Stimulated activated CD8-positive, alpha-beta memory T cell treated with anti-CD3 and anti-CD28 coated beads, Interleukin-12 subunit alpha, Interleukin-12 subunit beta, amount 100 ng/mL, for 4 hours (primary cell): ENCODE measurements around the gene ATP6AP2.
"Not testable (repeated sequence)": the region's sequence is repeated elsewhere in the genome, so short reads cannot be mapped to it uniquely, and the experiment has no call there.

Source experiments
- DNase-seq: peaks from one replicate; pipeline ENCODE4 v3.0.0-alpha.2; 2020; ENCODE audit warnings: low read depth

The ATP6AP2 gene

DNA sequence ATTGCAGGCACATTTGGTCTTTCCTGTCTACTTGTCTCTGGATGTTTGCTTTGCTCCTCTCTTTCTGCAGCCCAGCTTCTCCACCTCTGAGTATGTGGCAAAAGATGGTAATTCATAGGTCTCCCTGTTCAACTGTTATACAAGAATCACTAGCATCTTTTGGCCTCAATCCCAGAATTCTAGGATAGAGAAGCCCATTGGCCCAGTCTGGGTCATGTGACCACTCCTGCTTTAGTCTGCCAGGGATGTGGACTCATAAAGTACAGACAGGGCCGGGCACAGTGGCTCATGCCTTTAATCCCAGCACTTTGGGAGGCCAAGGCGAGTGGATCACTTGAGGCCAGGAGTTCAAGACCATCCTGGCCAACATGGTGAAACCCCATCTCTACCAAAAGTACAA, 5.4 kb upstream of the ATP6AP2 start:
- not testable (repeated sequence) for DNase-seq

- no peak for DNase-seq
Observed at GRCh38 chrX:40576291-40576690, 4.5 kb upstream of the ATP6AP2 start.

DNA sequence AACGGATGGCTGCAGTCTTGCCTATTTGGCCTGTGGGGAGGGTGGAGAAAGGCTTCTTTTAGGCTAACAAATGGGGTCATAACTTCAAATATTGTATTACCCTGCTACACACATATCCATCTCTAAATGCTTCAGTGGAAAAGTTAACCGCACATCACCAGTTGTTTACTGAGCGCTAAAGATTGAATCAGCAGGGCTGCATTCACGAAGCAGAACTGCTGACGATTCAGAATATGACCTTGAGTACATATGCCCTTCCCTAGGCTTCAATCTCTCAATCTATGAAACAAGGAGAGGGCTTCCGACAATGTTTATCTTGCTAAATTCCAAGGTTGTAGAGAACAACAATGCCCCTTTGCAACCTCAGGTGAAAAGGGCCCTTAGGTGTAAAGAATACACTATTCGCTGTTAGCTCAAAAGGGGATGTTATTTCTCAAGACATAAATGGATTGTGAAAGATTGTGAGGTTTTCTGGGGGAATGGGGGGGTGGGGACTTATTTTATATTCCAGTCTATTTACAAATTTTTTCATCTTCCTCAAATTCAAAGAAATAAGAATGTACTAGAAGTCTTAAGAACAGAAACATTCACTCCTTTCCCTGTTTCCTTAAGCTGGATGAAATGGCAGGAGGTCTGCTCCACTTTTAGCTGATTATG, 2.6 kb upstream of the ATP6AP2 start:
- no peak for DNase-seq

DNA sequence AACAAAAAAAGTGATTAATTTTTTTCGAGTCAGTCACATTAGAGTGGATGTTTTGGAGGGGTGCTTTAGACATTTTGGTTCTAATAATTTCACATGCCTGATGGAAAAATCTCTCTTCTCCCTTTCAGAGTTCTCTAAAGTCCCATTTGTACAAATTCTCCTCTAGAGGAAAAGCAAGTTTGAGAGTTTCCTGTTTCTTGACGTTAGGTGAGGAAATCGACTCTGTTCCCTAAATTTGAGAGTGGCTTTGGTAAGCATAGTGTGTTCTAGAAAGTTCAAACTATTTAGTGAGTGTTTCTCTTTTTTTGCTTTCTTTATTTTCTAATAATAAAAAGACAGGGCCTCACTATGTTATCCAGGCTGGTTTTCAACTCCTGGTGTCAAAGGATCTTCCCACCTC, 1.6 kb upstream of the ATP6AP2 start:
- DNase-seq, result no peak

GRCh38 chrX:40579900-40580536, 752 bp upstream of the ATP6AP2 start:
- DNase-seq, result no peak

- DNase-seq, result no peak
Observed at GRCh38 chrX:40581336-40581920, 658 bp downstream of the ATP6AP2 start.

DNA sequence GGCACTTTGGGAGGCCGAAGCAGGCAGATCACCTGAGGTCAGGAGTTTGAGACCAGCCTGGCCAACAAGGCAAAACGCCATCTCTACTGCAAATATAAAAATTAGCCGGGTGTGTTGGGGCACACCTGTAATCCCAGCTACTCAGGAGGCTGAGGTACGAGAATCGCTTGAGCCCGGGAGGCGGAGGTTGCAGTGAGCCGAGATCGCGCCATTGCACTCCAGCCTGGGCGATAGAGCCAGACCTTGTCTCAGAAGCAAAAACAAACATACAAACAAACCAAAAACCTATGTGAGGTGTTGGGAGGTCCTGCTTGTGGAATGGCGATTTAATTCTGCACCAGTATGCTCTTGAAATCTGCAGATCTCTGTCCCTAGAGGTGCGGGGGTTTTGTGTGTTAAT, 1.4 kb downstream of the ATP6AP2 start:
- DNase-seq, result not testable (repeated sequence)

- no peak for DNase-seq
Observed at GRCh38 chrX:40582811-40583210, 2.0 kb downstream of the ATP6AP2 start.

DNA sequence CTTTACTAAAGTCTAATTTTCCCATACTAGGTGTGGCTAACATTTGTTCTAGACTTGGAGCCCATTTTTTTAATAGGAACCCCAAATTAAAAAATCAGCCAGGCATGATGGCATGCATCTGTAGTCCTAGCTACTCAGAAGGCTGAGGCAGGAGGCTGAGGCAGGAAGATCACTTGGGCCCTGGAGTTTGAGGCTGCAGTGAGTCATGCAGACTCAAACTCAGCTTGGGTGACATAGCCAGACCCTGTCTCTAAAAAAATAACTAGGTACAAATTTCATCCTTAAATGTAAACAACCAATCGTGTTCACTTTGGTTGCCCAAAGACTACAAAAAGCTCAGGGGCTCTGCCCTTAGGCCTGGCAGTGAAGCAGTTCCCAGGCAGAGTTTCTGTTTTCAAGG, 6.9 kb downstream of the ATP6AP2 start:
- not testable (repeated sequence) for DNase-seq

- DNase-seq, result not testable (repeated sequence)
Observed at GRCh38 chrX:40589616-40590321, 9.0 kb downstream of the ATP6AP2 start.

DNA sequence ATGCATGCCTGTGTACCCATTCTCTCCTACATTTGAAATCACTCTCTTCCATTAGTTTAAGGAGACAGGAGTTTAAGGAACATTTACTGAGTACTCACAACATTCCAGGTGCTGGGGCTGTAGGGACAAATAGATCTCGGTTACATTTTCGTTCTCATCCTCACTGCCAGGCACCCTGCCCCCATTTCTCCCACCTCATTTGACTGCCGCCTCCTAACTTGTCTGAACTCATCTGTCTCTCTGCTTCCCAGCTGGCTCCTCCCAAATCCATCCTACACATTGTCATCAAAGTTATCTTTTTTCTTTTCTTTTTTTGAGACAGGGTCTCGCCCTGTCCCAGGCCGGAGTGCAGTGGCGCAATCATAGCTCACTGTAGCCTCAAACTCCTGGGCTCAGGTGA, 22.7 kb downstream of the ATP6AP2 start:
- no peak for DNase-seq

DNA sequence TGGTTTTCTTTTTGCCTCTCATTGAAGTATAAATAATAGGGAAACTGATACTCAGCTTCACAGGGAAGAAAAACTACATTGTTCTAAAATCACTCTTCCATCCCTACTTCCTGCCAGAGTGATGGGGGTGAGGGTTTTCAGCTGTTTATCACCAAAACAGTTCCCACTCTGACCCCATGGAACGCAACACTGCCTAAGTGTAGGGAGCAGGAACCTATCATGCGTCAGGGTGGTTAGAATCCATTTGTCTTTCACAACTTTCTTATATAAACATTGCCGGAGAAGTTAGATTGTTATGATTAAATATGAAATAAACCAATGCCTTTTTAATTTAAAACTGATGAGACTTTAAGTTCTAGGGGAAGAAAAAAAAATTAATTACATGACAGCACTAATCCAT, 26.6 kb downstream of the ATP6AP2 start:
- no peak for DNase-seq

GRCh38 chrX:40612511-40612910, 31.7 kb downstream of the ATP6AP2 start:
- no peak for DNase-seq

- DNase-seq, result no peak
Observed at GRCh38 chrX:40615976-40616375, 35.2 kb downstream of the ATP6AP2 start.

DNA sequence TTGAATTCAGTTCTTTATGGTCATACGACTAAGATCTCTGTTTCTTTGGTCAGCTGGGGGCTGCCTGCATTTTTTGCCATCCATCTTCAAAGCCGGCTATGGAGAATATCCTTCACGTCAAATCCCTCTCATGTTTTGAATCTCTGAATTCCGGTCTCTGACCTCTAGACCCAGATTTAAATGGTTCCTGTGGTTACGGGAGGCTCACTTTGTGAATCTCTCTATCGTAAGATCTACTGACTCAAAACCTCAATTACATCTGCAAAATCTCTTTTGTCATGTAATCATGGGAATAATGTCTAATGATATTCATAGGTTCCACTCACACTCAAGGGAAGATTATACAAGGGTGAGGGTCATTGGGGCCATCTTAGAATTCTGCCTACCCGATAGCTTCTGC, 36.8 kb downstream of the ATP6AP2 start:
- no peak for DNase-seq

GRCh38 chrX:40622479-40623138, 41.8 kb downstream of the ATP6AP2 start:
- no peak for DNase-seq

DNA sequence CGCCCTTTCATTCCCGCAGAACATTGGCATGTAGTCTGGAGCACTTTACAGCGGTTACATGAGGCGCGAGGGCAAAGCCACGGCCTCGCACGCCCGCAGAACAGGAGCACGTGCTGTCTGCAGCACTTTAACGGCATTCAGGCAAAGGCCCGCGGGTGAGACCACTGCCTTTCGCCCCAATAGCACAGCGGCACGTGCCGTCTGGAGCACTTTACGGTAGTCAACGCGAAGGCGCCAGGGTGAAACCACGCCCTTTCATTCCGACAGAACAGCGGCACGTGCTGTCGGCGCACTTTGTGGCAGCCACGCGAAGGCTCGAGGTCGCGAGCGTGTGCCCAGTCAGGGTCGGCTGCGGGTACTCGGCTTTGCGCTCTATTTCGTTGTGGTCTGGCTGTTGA, 42.4 kb downstream of the ATP6AP2 start, which contains the start of gene MPC1L:
TSS of gene MPC1L (plus strand) at position 290 of the 398 bp plus-strand sequence. CDS start 138 bp downstream, outside the sequence.
- DNase-seq, result no peak

- no peak for DNase-seq
Observed at GRCh38 chrX:40623665-40624064, 42.9 kb downstream of the ATP6AP2 start.

- no peak for DNase-seq
Observed at GRCh38 chrX:40625294-40625693, 44.5 kb downstream of the ATP6AP2 start.

DNA sequence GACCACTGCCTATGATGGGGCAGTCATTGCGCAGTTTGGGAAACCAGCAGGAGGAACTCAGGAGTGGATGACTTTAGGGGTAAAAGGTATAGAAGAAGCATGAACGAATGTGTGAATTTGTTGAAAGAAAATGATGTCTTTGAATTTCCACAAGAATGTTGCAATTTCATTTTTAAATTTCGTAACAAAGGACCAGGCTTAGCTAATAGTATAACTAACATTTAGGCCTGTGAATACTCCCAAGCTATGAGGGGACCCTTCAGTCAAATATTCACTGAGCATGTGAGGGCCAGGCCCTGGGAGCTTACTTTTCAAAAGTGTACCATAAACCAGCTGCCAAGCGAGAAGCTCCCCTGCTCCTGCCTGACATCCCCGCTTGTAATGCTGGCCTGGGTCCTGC, 47.7 kb downstream of the ATP6AP2 start:
- DNase-seq, result no peak

GRCh38 chrX:40632199-40632598, 51.4 kb downstream of the ATP6AP2 start:
- DNase-seq, result no peak

DNA sequence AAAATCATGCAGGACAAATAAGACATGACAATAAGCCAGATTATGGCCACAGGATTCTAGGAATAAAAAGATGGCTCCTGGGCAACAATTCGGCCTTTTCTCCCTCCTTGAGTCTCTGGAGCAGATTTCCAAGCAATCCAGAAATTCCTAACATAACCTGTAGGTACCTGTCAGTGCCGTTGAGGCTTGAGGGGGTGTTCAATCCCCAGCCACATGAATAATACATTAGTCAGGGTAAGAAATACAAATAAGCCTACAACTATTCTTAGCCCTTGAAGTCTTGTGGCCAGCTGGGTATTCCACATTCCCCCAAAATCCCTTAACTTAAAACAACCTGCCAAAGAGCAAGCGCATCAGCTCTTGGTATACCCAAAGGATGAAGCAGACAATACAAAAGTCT, 56.9 kb downstream of the ATP6AP2 start:
- no peak for DNase-seq
